Fibroblast of lung (primary cell): ENCODE measurements around the gene RIMS4.

Experiments
- CTCF ChIP-seq, 2 donors: IDR thresholded peaks in 1 of 2; conservative IDR thresholded peaks in 1 of 2; 1 replicate in 1 of 2; 2 replicates in 1 of 2; pipeline ENCODE4 v1.5.1; 2011 to 2012; ENCODE audit warnings: low read length in 2 of 2, control low read depth in 1 of 2, inconsistent platforms in 1 of 2, low read depth in 1 of 2, mild to moderate bottlenecking in 1 of 2
- EZH2 ChIP-seq: IDR thresholded peaks from 2 replicates; pipeline ENCODE4 v1.5.1; 2012; ENCODE audit warnings: low read length, control low read depth, mild to moderate bottlenecking; ENCODE audit errors: missing control alignments

DNA sequence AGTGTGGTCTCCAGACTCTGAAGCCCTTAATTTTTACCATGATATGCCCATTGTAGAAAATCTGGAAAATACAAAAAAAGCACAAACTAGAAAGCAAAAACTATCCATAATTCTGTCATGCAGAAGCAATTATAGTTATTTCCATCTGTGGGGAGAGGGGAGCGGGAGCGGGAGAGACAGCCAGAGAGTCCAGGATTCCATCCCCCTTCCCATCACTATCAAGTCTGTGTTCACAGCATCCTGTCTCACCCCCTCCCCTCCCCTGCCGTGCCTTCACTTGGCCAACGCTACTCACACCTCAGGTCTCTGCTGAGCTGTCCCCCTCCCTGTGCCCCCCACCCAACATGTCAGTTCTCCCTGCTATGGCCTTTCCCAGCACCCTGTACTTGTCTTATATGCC, 14.5 kb downstream of the RIMS4 start:
- TF ChIP-seq CTCF (conservative IDR thresholded peaks at IDR 0.05 in 1 of 2, IDR thresholded peaks at IDR 0.05 in 1 of 2; ENCODE audit: low read depth in 1 of 2, low read length in 2 of 2) (no peak), EZH2 (no peak)
